Thyroid gland (tissue), 4 donors: ENCODE data around the gene CXCL12. TPM values are rescaled to one million over a fixed set of nuclear protein-coding genes. Genes with fewer than 3 reads are reported as not detected.

Experiments
- DNase-seq, 2 donors: peaks; one replicate each; pipeline ENCODE4 v3.0.0-alpha.2; 2019
- H3K27ac ChIP-seq, 3 donors: fragments of 200-600 bp; sonication (generic); 1 replicate in 2 of 3; 2 replicates in 1 of 3; pipeline ENCODE4 v1.5.1; 2016 to 2019; ENCODE audit warnings: mild to moderate bottlenecking in 1 of 3, moderate library complexity in 1 of 3
- H3K27me3 ChIP-seq: fragments of 200-600 bp; sonication (generic); one replicate; pipeline ENCODE4 v1.5.1; 2019
- H3K36me3 ChIP-seq, 2 donors: fragments of 200-600 bp; sonication (generic); one replicate each; pipeline ENCODE4 v1.5.1; 2016 to 2019
- H3K4me1 ChIP-seq, 2 donors: fragments of 200-600 bp; sonication (generic); one replicate each; pipeline ENCODE4 v1.5.1; 2017 to 2019
- H3K4me3 ChIP-seq, 3 donors: fragments of 200-600 bp; sonication (generic); replicated peaks in 1 of 3; 1 replicate in 2 of 3; 2 replicates in 1 of 3; pipeline ENCODE4 v1.5.1; 2016; ENCODE audit warnings: mild to moderate bottlenecking in 1 of 3
- H3K9me3 ChIP-seq: fragments of 200-600 bp; sonication (generic); one replicate; pipeline ENCODE4 v1.5.1; 2017
- POLR2A ChIP-seq, 2 donors: fragments of 450-650 bp; IDR thresholded peaks; one replicate each; pipeline ENCODE4 v1.6.1; 2017; ENCODE audit warnings: antibody characterized with exemption in 2 of 2, mild to moderate bottlenecking in 2 of 2, moderate library complexity in 1 of 2
- WGBS, 2 donors: methylation state at CpG; one replicate each; pipeline ENCODE4 v1.1.5; 2017; 5-methylcytosine and 5-hydroxymethylcytosine counted together
- intact Hi-C: fragments of 100-400 bp; cut with DNase I; formaldehyde crosslinking; loops from one replicate; pipeline ENCODE4 v1.15.1; 2023
- total RNA-seq, 4 donors: library from RNA; depleted of rRNA; stranded (reverse); fragments of >200 nt; gene quantifications; one replicate each; pipeline ENCODE4 v1.2.3, GENCODE V29; 2016
- TF ChIP-seq, protein P1 (sequence below), 6 experiments: fragments of 200-600 bp in 3 of 6; fragments of 450-650 bp in 3 of 6; sonication (generic) in 3 of 6; IDR thresholded peaks; one replicate each; pipeline ENCODE4 v1.5.1; 2016 to 2019; ENCODE audit warnings: antibody characterized with exemption in 6 of 6, mild to moderate bottlenecking in 2 of 6, inconsistent platforms in 1 of 6, moderate library complexity in 1 of 6

Gene CXCL12
- total RNA-seq, 4 donors from 2014 or later = 32.4 to 88.0 (median 47.6) TPM

GRCh38 chr10:44385696-44386441 lies 972 bp upstream of the CXCL12 start:
- intact Hi-C loops = loop anchor here (2.0 to 5.0 kb wide), 2 partner anchors 74 to 715 kb away; no protein-coding TSS in a partner anchor
- no peaks in the 10 kb centered on the region for H3K9me3 ChIP-seq
- no peaks in the 10 kb centered on the region for H3K27me3 ChIP-seq
- peak overlapping the region in 1 of 3 donors; percentile 53 for H3K4me3 ChIP-seq
- 29 to 42% methylated on average over 38 to 39 of the region's 50 CpGs for WGBS, 2 donors
- H3K27ac ChIP-seq = no peak overlapping the region
- no peak for DNase-seq
- no peaks in the 10 kb centered on the region for H3K36me3 ChIP-seq
- TF ChIP-seq, protein P1, sequence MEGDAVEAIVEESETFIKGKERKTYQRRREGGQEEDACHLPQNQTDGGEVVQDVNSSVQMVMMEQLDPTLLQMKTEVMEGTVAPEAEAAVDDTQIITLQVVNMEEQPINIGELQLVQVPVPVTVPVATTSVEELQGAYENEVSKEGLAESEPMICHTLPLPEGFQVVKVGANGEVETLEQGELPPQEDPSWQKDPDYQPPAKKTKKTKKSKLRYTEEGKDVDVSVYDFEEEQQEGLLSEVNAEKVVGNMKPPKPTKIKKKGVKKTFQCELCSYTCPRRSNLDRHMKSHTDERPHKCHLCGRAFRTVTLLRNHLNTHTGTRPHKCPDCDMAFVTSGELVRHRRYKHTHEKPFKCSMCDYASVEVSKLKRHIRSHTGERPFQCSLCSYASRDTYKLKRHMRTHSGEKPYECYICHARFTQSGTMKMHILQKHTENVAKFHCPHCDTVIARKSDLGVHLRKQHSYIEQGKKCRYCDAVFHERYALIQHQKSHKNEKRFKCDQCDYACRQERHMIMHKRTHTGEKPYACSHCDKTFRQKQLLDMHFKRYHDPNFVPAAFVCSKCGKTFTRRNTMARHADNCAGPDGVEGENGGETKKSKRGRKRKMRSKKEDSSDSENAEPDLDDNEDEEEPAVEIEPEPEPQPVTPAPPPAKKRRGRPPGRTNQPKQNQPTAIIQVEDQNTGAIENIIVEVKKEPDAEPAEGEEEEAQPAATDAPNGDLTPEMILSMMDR (IDR thresholded peaks at IDR 0.05) = no peak
- no peak for TF ChIP-seq POLR2A (IDR thresholded peaks at IDR 0.05)
- peaks cover 19 to 30% of the 10 kb centered on the region in 2 donors for H3K4me1 ChIP-seq

GRCh38 chr10:44384601-44385025 lies 284 bp downstream of the CXCL12 start:
- Histone ChIP-seq H3K9me3 (no peaks in the 10 kb centered on the region), H3K36me3 (no peaks in the 10 kb centered on the region), H3K4me3 (peak overlapping the region; percentile 6 to 74 (median 53)), H3K27ac (peak overlapping the region in 2 of 3 donors; percentile 25 to 46), H3K4me1 (peaks cover 27 to 37% of the 10 kb centered on the region in 2 donors), H3K27me3 (no peaks in the 10 kb centered on the region)
- 5% methylated on average over 4 of the region's 48 CpGs; no CpG with 5 or more reads in 1 of the 2 donors for WGBS, 2 donors
- DNase-seq = no peak
- intact Hi-C loops = loop anchor here (5.0 kb wide), 1 partner anchor 72 kb away; no protein-coding TSS in a partner anchor
- no peak for TF ChIP-seq POLR2A (IDR thresholded peaks at IDR 0.05)
- TF ChIP-seq, protein P1 (IDR thresholded peaks at IDR 0.05) = no peak

DNA sequence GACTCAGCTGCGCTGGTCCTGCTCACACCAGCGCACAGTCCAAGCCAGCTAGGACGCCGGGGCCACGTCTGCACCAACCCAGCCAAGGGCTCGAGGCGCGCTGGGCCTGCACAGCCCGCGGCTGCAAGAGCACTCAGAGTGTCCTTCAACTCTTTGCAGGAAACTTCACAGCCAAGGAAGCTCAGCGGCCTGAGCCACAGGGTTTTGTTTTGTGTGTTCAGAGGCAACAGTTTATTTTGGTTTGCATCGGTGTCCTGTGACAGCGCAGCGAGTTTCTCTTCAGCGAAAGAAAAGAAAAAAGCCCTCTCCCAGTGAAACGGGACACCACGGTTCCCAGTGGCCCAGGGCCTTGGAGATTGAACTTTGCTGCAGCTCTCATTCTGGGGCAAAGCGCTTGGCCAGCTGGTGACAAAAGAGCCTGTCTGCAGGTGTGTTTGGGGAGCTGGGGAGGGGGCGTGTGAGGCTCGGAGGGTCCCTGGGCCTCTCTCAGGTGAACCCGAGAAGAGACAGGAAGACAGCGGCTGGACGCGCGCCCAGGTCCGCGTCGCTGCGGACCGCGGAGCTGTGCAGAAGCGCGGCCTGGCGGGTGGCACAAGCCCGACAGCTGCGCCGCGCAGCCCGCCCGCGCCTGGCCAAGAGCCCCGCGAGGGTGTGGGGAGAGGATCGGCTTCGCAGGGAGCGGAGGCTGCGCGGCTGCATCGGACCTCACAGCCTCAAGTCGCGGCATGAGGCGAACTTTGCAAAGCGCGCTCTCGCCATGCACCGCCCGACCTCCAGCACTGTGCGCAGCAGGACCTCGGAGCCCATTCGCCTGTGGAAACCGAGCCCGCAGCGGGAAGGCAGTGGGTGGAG lies 922 bp downstream of the CXCL12 start:
- no peaks in the 10 kb centered on the region for H3K36me3 ChIP-seq
- H3K4me3 ChIP-seq = peak overlapping the region; percentile 6 to 74 (median 53)
- intact Hi-C loops = no loop called here
- H3K27ac ChIP-seq = peak overlapping the region; percentile 2 to 46 (median 25)
- DNase-seq = peak; percentile 78 to 79
- WGBS, 2 donors = 0 to 2% methylated on average over 26 to 27 of the region's 63 CpGs
- no peaks in the 10 kb centered on the region for H3K9me3 ChIP-seq
- H3K27me3 ChIP-seq = no peaks in the 10 kb centered on the region
- H3K4me1 ChIP-seq = peaks cover 34 to 44% of the 10 kb centered on the region in 2 donors
- peak in 1 of 2 donors; percentile 15 for TF ChIP-seq POLR2A (IDR thresholded peaks at IDR 0.05)
- TF ChIP-seq, protein P1 (IDR thresholded peaks at IDR 0.05) = peak in 1 of 6 experiments; percentile 2

- TF ChIP-seq POLR2A (IDR thresholded peaks at IDR 0.05) = no peak
- TF ChIP-seq, protein P1 (IDR thresholded peaks at IDR 0.05) = no peak
- intact Hi-C loops = no loop called here
- Histone ChIP-seq H3K27me3 (no peaks in the 10 kb centered on the region), H3K4me3 (peak overlapping the region in 1 of 3 donors; percentile 53), H3K36me3 (no peaks in the 10 kb centered on the region), H3K27ac (peak overlapping the region in 2 of 3 donors; percentile 25 to 33), H3K9me3 (no peaks in the 10 kb centered on the region), H3K4me1 (peaks cover 42 to 50% of the 10 kb centered on the region in 2 donors)
- WGBS, 2 donors = 48 to 57% methylated on average over 12 to 15 of the region's 15 CpGs
- DNase-seq = no peak
These were observed 1.7 kb downstream of the CXCL12 start for GRCh38 chr10:44382981-44383748.
